Measurements from ENCODE around the gene ZNF726.
"Not testable (repeated sequence)": the region's sequence is repeated elsewhere in the genome, so short reads cannot be mapped to it uniquely, and the experiment has no call there.

Gene ZNF726

GRCh38 chr19:23925285-23925684 is 10.6 kb downstream of the ZNF726 start:
- FAIRE-seq = no peak
- no peak for TF ChIP-seq POLR2A (IDR thresholded peaks at IDR 0.05; ENCODE audit: low read depth, low read length)
- no peak for TF ChIP-seq POU2F2 (IDR thresholded peaks at IDR 0.05; ENCODE audit: low read depth, low read length)
- TF ChIP-seq SPI1 (IDR thresholded peaks at IDR 0.05; ENCODE audit: low read depth, low read length) = no peak
- no peak for TF ChIP-seq PAX5 (IDR thresholded peaks at IDR 0.05; ENCODE audit: insufficient read depth, low read length, severe bottlenecking)
- no peak for TF ChIP-seq POLR2AphosphoS5 (IDR thresholded peaks at IDR 0.05; ENCODE audit: low read depth, low read length)
- no peak for TF ChIP-seq TAF1 (IDR thresholded peaks at IDR 0.05; ENCODE audit: low read depth, low read length)
- no peak for DNase-seq (ENCODE audit: insufficient read length, low spot score)

- FAIRE-seq = no peak
These were observed 18.2 kb downstream of the ZNF726 start for GRCh38 chr19:23932878-23933277.

GRCh38 chr19:23937031-23937430 is 22.3 kb downstream of the ZNF726 start:
- FAIRE-seq; DNase-seq (ENCODE audit: insufficient read length, low spot score): not testable (repeated sequence)

More at GRCh38 chr19:23932878-23933277, 18.2 kb downstream of the ZNF726 start:
- TF ChIP-seq PAX5 (IDR thresholded peaks at IDR 0.05; ENCODE audit: insufficient read depth, low read length, severe bottlenecking) (no peak), POLR2A (IDR thresholded peaks at IDR 0.05; ENCODE audit: low read depth, low read length) (no peak), TAF1 (IDR thresholded peaks at IDR 0.05; ENCODE audit: low read depth, low read length) (no peak), POLR2AphosphoS5 (IDR thresholded peaks at IDR 0.05; ENCODE audit: low read depth, low read length) (no peak), POU2F2 (IDR thresholded peaks at IDR 0.05; ENCODE audit: low read depth, low read length) (no peak), SPI1 (IDR thresholded peaks at IDR 0.05; ENCODE audit: low read depth, low read length) (no peak)
- DNase-seq (ENCODE audit: insufficient read length, low spot score) = no peak

GRCh38 chr19:23943411-23943810 is 28.7 kb downstream of the ZNF726 start:
- FAIRE-seq (no peak), DNase-seq (ENCODE audit: insufficient read length, low spot score) (no peak)
- no peak for TF ChIP-seq PAX5 (IDR thresholded peaks at IDR 0.05; ENCODE audit: insufficient read depth, low read length, severe bottlenecking)
- TF ChIP-seq SPI1 (IDR thresholded peaks at IDR 0.05; ENCODE audit: low read depth, low read length) = no peak
- TF ChIP-seq POLR2AphosphoS5 (IDR thresholded peaks at IDR 0.05; ENCODE audit: low read depth, low read length) = no peak
- TF ChIP-seq POLR2A (IDR thresholded peaks at IDR 0.05; ENCODE audit: low read depth, low read length) = no peak
- TF ChIP-seq TAF1 (IDR thresholded peaks at IDR 0.05; ENCODE audit: low read depth, low read length) = no peak
- no peak for TF ChIP-seq POU2F2 (IDR thresholded peaks at IDR 0.05; ENCODE audit: low read depth, low read length)

- FAIRE-seq (no peak), DNase-seq (ENCODE audit: insufficient read length, low spot score) (no peak)
- TF ChIP-seq TAF1 (IDR thresholded peaks at IDR 0.05; ENCODE audit: low read depth, low read length) = no peak
- TF ChIP-seq PAX5 (IDR thresholded peaks at IDR 0.05; ENCODE audit: insufficient read depth, low read length, severe bottlenecking) = no peak
- TF ChIP-seq POLR2AphosphoS5 (IDR thresholded peaks at IDR 0.05; ENCODE audit: low read depth, low read length) = no peak
- TF ChIP-seq POU2F2 (IDR thresholded peaks at IDR 0.05; ENCODE audit: low read depth, low read length) = no peak
- TF ChIP-seq SPI1 (IDR thresholded peaks at IDR 0.05; ENCODE audit: low read depth, low read length) = no peak
- no peak for TF ChIP-seq POLR2A (IDR thresholded peaks at IDR 0.05; ENCODE audit: low read depth, low read length)
These were observed 31.9 kb downstream of the ZNF726 start for GRCh38 chr19:23946569-23946968.

GRCh38 chr19:23949611-23950010 is 34.9 kb downstream of the ZNF726 start:
- no peak for FAIRE-seq
- DNase-seq (ENCODE audit: insufficient read length, low spot score) = no peak

GRCh38 chr19:23956051-23956450 is 41.4 kb downstream of the ZNF726 start:
- DNase-seq (ENCODE audit: insufficient read length, low spot score) (no peak), FAIRE-seq (no peak)
- TF ChIP-seq TAF1 (IDR thresholded peaks at IDR 0.05; ENCODE audit: low read depth, low read length) = no peak
- no peak for TF ChIP-seq SPI1 (IDR thresholded peaks at IDR 0.05; ENCODE audit: low read depth, low read length)
- no peak for TF ChIP-seq POLR2AphosphoS5 (IDR thresholded peaks at IDR 0.05; ENCODE audit: low read depth, low read length)
- no peak for TF ChIP-seq POLR2A (IDR thresholded peaks at IDR 0.05; ENCODE audit: low read depth, low read length)

More at GRCh38 chr19:23949611-23950010, 34.9 kb downstream of the ZNF726 start:
- TF ChIP-seq TAF1 (IDR thresholded peaks at IDR 0.05; ENCODE audit: low read depth, low read length) (no peak), SPI1 (IDR thresholded peaks at IDR 0.05; ENCODE audit: low read depth, low read length) (no peak), POLR2AphosphoS5 (IDR thresholded peaks at IDR 0.05; ENCODE audit: low read depth, low read length) (no peak), POU2F2 (IDR thresholded peaks at IDR 0.05; ENCODE audit: low read depth, low read length) (no peak), PAX5 (IDR thresholded peaks at IDR 0.05; ENCODE audit: insufficient read depth, low read length, severe bottlenecking) (no peak)

GRCh38 chr19:23957660-23958281 is 43.1 kb downstream of the ZNF726 start:
- no peak for FAIRE-seq
- DNase-seq (ENCODE audit: insufficient read length, low spot score) = no peak
- TF ChIP-seq POU2F2 (IDR thresholded peaks at IDR 0.05; ENCODE audit: low read depth, low read length) (no peak), PAX5 (IDR thresholded peaks at IDR 0.05; ENCODE audit: insufficient read depth, low read length, severe bottlenecking) (no peak), POLR2AphosphoS5 (IDR thresholded peaks at IDR 0.05; ENCODE audit: low read depth, low read length) (no peak), SPI1 (IDR thresholded peaks at IDR 0.05; ENCODE audit: low read depth, low read length) (no peak), POLR2A (IDR thresholded peaks at IDR 0.05; ENCODE audit: low read depth, low read length) (no peak), TAF1 (IDR thresholded peaks at IDR 0.05; ENCODE audit: low read depth, low read length) (no peak)

- not testable (repeated sequence) for DNase-seq (ENCODE audit: insufficient read length, low spot score); FAIRE-seq
These were observed 48.7 kb downstream of the ZNF726 start for GRCh38 chr19:23963396-23963795.

GRCh38 chr19:23963881-23964280 is 49.2 kb downstream of the ZNF726 start:
- DNase-seq (ENCODE audit: insufficient read length, low spot score); FAIRE-seq: not testable (repeated sequence)

GRCh38 chr19:23964334-23964733 is 49.6 kb downstream of the ZNF726 start:
- DNase-seq (ENCODE audit: insufficient read length, low spot score); FAIRE-seq: not testable (repeated sequence)
